UCSD-AML1 (cell line): ENCODE measurements around the gene LSAMP.

ENCODE experiments used
- DNase-seq: peaks from one replicate; lab custom pipeline; 2025; ENCODE audit not compliant: unreplicated experiment; lab: John Stamatoyannopoulos, UW

The LSAMP gene

DNA sequence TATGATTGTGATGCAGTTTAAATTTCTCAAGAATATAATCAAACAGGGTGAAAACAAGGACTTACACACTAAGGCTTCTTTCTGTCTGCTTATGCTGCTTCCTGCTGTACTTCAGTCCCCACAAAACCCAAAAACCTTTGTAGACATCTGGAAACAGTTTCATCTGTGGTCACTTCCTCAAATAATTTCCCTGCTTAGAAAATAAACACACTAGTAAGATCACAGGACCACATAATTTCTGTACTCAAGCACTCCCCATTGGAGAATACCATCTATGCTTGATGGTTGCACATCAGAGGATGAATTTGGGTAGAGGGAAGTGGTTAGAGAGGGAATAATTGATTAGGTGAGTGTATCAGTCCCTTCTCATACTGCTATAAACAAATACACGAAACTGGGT lies 266.2 kb downstream of the LSAMP start:
- DNase-seq: no peak

DNA sequence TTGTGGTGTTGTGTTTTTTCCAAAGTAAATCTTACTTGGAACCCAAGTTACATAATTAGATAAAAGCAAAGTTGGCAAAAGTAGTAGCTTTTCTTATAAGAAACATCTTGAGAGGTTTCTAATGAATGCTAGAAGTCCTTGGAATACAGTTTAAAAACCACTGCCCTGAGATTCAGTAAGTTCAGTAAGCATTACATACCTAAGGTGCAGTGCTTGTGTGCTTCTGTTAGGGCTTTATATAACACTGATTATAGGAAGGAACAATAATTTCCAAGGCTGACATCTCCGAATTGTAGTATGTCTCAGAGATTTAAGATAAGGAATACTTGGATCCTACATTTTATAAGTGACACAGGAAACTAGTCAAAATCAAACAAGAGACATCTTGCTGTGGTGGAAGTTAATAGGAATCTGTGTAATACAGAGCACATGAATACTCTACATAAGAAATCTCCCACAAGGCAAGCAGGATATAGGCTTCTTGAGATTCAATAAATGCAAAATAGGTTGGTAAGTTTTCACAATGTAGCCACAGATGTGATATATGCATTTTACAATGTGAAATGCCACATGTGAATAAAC lies 268.2 kb downstream of the LSAMP start:
- DNase-seq: no peak

DNA sequence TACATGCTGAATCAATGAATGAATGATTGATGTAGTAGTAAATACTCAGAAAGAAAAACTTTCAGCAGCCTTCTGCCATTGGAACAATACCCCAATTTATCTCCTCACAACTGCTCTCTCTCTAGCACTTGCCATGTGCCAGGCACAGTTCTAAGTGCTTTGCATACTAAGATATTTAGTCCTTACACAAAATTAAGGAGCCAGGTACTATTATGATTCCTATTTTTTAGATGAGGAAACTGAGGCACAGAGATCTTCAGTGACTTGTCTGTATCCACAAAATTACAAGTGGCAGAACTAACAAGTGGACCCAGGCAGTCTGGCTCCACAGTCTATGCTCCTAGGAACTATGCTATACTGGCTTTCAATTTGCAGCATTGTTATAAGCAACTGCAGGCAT lies 279.2 kb downstream of the LSAMP start:
- no peak for DNase-seq

DNA sequence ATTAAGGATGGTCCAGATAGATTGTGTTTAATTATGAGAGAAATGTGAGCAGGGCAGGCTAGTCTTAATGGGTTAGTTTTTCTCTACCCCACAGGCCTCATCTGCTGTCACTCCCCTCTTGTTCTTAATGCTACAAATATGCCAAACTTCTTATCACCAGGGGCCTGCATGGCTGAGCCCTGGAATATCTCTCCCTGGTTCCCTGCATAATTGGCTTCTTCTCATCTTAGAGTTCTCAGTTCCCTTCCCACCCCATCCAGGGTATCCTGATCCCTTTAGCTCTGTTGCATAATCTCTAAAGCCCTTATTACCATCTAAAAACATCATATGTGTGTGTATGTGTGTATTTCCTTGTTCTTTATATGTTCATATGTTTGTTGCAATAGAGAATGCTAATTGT lies 279.6 kb downstream of the LSAMP start:
- no peak for DNase-seq

DNA sequence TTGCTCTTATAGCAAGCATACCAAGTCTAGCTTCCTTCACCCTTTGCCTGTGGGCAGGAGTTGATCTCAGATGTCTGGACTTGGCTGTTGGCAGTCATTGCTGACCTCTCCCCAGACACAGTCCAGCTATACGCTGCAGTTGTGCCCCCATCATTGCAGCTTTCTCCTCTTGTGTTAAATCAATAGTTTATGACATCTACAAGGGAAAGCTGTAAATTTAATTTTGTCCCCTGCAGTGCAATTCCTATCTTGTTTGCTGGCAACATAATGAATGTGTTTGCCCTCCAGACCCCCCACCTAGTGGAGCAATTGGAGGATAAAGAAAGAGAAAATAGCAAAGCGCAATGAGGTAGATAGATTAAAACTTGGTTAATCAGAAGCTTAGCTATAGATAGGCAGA lies 280.2 kb downstream of the LSAMP start:
- DNase-seq: no peak

DNA sequence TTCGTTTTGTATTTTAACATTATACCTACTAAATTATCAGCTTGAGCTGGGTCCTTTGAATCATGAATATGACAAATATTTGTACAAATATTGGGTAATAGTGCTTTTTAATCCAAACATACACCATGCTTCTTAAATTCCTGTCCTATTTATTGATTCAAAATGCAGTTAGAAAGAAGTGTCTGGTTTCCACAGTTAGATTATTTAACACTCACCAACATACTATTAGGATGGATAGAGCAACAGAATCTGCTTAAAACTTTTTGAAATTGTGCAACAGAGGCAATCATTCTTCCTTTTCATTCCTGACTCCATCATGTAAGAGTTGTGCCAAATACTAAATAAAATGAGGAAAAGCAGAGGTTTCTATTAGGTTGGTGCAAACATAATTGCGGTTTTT lies 281.2 kb downstream of the LSAMP start:
- DNase-seq: no peak

DNA sequence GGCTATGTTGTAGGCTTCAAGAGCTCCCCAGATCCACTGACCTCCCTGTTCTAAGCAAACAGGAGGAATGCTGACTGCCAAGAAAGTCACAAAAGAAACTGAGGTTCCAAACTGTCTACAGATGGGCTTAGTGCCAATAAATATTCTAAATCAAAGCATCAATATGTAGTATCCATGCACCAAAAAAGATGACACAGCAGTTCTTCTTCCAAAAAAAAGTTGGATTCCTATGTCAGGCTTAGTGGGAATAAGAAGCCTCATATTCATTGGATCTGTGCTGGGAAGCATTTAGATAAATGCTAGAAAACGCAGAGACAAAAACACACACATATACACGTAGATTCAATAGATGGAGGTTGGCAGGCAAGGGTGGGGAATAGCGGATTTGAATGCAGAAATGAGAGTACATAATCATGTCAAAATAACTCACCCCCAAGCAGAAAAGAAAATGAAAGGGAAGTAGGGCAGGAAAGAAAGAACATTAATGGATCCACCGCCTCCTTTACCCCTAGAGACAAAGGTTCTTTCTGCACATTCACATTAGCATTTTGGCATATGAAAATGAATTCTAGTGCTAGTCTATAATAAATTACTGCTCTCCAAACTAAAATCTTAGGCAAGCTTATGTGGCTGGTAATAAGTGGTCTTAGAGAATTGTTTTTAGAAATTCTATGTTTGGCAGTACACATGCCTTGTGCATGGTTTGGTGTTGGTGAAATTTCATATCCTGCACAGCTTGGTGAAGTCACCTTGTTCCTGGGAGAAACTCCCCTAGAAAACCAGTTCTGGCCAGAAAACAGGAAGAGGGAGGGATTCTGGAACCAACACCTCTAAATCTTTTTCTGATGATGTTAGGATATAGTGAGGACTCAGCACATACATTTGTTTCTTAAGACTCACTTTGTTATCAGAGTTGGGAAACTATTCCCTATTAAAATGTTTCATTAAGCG lies 283.4 kb downstream of the LSAMP start:
- DNase-seq: no peak

DNA sequence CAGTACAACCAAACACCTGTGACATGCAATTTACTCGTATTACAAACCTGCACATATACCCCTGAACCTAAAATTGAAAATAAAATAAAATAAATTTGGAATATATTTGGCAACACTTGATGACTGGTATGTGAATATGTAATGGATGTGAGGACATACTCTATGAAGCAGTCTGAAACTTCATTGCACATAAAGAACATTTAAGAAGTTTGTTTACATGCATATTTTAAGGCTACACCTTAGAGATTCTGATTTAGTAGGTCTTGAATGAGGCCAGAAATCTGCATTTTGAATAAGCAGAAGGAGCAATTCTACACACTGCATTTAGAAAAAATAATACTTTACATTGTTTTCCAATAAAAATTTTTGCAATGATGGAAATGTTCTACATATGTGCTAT lies 284.7 kb downstream of the LSAMP start:
- DNase-seq: no peak

DNA sequence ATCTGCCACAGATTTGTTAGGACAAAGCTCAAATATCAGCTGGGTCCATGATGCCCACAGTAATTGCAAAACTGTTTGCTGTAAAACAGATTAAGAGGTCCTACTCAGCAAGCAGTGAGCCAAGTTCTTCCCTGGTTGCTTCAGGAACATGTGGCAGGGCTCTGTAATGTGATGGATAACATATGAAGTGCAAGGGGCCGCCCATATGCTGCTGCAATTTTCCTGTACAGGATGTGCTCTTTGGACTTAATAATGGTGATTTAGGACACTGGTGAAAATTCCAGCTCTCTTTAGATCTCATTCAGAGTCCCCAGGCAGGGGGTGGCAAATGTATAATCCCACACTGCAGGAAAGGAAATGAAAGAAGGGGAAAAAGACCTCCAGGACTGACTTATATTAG lies 289.4 kb downstream of the LSAMP start:
- DNase-seq: no peak

DNA sequence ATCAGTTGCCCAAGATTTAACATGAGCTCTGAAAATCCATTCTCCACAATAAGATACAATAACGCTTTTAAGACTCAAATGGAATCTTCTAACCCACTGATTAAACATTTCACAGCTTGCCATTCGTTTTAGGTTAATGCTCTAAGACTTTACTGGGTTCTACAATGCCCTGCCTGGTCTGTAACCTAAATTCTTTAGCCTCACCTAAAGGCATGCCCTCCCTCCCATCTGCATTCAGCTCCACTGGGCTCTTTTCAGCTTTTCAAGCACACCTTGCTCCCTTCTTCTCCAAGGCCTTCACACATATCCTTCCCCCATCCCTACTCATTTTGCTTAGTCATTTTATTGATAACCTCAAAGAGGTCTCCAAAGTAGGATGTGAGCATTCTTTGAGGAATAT lies 290.9 kb downstream of the LSAMP start:
- DNase-seq: no peak

DNA sequence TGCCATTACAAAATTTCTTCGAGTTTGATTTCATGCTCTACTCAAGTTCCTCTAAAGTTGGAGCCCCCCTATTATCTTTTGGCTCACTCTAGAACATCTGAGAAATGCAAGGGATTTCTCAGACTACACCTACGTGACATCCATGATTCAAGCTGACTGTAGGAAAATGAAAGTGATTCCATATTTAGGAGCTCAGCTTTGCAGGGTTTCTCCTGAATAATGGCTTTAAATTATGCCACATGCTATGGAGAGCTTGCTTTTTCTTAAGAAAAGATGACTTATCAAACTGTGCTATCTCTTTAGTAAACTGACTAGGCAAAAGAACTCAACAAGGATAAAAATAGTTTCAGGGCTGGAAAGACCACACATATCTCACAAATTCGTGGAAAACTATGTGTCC lies 292.1 kb downstream of the LSAMP start:
- no peak for DNase-seq

DNA sequence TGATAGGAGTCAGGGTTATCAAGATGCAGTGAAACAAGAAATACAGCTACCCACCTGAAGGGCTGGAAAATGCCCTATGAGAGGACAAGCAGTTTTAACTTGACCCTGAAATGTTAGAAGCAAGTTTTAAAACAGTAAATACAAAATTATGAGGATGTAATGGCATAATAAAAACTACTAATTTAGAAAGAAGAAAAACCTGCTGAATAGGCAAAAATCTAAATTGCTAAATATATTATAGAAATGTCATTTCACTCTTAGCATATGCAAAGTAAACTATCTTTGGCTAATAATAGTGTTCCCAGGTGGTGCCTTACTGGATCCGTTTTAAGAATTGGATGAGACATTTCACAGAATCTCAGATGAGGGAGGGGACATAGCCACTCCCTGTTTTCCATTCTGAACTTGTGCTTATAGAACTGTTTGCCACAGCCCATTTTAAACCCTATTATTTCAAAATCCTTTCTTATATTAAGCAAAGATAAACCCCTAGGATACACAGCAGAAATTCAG lies 294.6 kb downstream of the LSAMP start:
- DNase-seq: no peak

DNA sequence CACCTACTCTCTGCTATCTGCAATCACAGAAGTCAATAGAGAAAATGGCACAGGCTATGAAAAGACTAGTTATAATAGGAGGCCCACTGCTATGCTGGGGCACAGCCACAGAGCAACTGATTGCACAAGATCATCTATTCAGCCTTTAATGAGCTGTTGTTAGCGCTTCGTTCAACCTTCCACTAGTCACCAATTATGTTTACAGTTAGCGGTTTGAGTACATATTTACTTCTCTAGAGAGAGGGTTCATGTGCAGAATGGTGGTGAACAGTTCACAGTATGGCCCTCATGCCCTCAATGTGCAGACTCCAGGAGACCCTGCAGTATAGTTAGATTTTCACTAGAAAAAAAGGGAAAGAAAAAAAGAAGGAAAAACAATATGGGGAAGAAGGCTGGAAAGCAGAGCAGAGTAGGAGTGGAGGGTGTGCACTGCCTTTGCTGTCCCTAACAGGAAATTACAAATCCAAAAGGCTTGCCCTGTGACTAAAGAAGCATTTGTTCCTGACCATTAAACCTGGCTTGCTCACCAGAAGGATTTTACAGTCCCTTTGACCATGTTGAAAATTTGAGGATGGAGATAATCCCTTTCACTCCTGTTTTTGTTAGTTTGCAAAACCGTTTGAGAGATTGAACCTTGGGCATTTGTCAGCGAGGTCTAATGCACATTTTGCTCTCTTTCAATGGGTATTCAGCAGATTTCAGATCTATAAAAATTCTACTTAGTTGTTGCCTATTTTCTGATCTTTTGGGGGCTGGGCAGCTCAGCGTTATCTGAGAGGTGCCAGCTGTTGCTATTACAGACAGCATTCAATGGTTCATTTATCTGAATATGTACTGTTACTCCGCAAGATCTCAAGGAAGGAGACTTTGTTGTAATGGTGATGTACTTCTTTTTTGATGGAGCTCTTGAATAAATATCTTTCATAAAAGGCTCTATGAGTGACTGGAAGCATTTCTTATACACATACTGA lies 296.1 kb downstream of the LSAMP start:
- DNase-seq: no peak

DNA sequence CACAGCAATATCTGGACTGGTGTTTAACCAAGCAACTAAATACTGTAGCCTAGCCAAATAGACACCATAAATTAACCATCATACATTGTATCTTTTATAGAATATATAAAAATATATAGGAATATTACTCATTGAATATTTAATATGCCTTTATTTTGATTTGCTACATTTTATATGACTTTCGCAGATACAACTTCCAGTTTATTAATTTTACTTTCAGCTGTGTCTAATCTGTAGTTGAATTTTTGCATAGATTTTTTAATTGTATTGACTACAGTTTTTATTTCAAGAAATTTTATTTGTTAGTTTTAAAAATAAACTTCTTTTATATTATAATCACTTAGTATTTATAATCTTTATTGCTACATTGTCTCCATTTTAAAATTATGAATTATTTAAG lies 299.7 kb downstream of the LSAMP start:
- DNase-seq: no peak

DNA sequence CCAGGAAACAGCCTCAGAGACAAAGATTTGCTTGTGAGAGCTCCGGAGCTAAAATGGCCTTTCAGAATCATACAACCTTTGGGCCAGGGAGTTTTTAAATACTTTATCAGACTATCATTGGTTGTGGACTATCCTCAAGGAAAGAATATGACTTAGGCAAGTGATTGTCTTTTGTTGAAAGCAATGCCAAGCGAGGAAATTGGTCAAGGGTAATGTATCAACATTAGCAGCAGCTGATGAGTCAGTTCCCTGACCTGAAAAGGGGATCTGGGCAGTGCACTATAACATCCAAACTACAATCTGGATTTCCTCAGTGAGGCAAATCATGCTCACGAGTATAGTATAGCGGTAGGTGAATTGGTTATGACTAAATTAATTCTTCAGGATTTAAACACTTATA lies 303.6 kb downstream of the LSAMP start:
- DNase-seq: no peak

DNA sequence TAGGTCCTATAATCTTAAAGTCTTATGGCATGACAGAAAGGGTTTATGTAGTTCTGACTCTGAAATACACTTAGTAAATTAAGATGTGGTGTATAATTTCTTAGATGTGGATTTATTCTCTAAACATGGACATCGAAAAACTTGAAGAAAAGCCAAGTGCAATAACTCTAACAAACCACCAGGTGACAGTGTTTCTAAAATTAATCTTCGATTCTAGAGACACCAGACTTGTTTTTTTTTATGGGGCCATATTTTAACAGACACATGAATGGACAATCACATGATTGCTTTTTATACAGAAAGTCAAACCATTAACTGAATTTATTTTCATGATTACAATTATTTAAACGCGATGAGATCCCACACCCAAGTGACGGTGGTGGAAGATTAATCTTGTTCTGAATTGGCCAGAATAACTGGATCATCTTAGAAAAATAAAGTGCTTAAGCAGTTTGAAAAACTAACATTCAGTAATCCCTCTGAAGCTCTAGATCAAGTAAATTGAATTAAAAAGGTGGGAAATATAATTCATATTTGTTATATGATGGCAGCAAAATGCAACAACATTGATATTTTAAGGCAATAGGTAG lies 305.1 kb downstream of the LSAMP start:
- DNase-seq: no peak

DNA sequence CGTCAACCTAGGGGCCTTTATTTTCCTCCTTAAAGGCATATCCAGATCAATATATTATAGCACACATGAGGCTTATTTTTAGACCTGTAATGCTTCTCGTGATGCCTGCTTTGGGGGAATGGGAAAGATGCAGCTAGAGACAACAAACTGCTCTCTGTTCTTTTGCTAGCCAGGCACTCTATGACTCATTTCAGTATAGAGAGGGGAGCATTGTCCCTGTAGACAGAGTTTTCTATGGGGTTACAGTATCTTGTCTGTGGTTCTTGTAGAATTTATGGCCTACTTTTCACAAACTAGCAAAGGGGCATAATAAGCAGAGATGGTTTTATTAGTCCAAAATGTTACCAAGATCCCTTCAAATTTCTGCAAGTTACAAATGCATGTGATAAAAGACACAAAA lies 305.6 kb downstream of the LSAMP start:
- DNase-seq: no peak

DNA sequence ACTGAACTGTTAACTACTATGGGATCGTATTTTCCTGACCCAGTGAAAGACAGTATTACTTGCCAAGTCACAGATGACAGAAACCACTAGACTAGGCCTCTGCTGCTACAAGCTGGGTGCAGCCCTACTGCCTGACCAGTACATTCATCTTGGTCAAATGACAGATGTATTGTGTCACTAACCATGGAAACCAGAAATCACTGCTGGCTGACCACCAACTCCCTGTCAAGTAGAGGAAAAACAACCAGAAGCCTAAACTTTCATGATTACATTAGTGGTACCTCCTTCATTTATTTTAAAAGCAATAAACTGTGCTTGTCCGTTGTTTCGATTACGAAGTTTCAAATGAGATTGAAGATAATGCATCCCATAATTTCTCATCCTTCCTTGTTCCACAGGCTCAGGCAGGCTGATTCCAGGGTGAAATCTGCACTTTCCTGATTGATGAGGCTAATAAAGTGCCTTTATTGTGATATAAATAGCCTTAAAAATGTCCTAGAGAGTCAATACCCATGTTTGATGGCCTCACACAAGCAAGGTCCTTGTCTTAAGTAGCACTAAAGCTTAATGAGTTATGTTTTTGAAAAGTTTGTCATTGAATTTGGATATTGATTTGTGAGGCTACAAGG lies 309.7 kb downstream of the LSAMP start:
- no peak for DNase-seq

DNA sequence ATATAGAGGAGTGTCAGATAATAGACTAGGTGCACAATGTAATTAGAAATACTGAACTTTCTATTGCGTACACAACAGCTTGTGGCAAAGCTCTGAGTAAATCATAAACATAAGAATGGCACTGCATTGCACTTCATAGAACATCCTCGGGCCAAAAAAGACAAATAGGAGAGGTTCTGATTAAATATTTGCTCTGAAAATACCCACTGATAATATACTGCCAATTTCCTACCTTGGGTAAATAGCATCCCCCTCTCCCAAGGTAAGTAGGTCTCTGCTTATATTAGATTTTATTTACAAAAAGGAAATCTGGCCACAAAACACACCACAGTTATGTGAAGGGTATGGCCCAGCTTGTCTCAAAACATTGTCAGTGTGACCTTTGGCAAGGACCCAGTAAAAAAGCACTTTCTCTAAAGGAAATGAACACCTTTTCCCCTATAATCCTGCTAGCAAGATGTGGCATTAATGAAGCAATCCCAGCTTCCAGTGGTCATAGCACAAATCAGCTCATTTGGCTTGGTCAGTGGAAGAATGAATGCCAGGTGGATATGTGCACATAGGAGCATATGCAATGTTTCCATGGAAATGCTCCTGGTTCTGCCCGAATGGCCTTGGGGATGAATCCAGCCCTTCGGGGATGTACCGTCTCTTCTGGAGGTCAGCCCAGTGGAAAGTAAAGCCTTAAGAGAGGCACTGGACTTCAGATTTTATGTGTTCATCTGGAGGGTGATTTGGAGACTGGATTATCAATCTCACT lies 315.9 kb downstream of the LSAMP start:
- no peak for DNase-seq

DNA sequence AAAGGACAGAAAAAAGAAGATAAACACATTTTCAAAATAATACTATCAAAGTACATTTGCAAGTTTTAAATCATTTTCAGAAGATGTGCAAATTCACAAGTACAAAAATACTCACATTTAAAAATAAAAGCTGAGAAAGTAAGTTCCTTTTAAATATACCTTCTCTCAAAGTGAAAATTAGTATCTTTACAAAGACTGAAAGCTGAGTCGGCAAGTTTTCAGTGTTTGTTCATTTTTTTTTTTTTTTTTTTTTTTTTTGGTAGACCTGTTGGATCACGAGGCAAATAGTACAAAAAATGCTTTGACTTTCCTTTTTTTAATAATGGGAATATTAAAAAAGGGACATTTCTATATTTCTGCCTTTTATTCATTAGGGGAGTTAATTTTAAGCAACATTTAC lies 317.8 kb downstream of the LSAMP start:
- no peak for DNase-seq
